IMR-90 (cell line): ENCODE results near the gene OR8B2. TPM values are rescaled to one million over a fixed set of nuclear protein-coding genes. Genes with fewer than 3 reads are reported as not detected.

ENCODE experiments used
- ATAC-seq: fragments of 200-7000 bp; cut with Tn5 transposase; 2 replicates; pipeline ENCODE4 v1.9.1; 2020; ENCODE audit warnings: low read depth, mild to moderate bottlenecking, moderate library complexity
- Bru-seq: library from RNA; stranded (reverse); fragments of 400-500 nt; gene quantifications from one replicate; lab custom pipeline; 2021; lab: Mats Ljungman, UMichigan
- BruChase-seq, 2 experiments: library from RNA; stranded (reverse); fragments of 400-500 nt; gene quantifications; one replicate each; lab custom pipeline; 2021; lab: Mats Ljungman, UMichigan
- BruUV-seq: library from RNA; stranded (reverse); fragments of 400-500 nt; replicated peaks from 2 replicates; lab custom pipeline; 2021; lab: Mats Ljungman, UMichigan
- CTCF ChIA-PET: fragments of 300-600 bp; formaldehyde crosslinking; extraction: SDS; loops from one replicate; lab custom pipeline; 2021; ENCODE audit warnings: antibody characterized with exemption; lab: Yijun Ruan, JAX
- POLR2A ChIA-PET: fragments of 300-600 bp; sonication (Branson Sonifier 250); formaldehyde crosslinking; loops from one replicate; lab custom pipeline; 2022; ENCODE audit warnings: antibody characterized with exemption; ENCODE audit not compliant: unreplicated experiment; lab: Charles Lee
- DNase-seq: peaks from one replicate; pipeline ENCODE4 v3.0.0; 2013
- H2AFZ ChIP-seq: replicated peaks from 2 replicates; pipeline ENCODE3; 2013; ENCODE audit warnings: low read length, mild to moderate bottlenecking; ENCODE audit not compliant: poor library complexity
- H2AK5ac ChIP-seq: 2 replicates; pipeline ENCODE4 v1.6.1; 2013; ENCODE audit warnings: low read depth, low read length, inconsistent platforms
- H2AK9ac ChIP-seq: replicated peaks from 2 replicates; pipeline ENCODE3; 2013; ENCODE audit warnings: mild to moderate bottlenecking, low read depth, low read length, moderate library complexity; ENCODE audit not compliant: poor library complexity
- H2BK120ac ChIP-seq: 2 replicates; pipeline ENCODE4 v1.6.1; 2013; ENCODE audit warnings: low read depth, low read length, inconsistent platforms
- H2BK15ac ChIP-seq: 3 replicates; pipeline ENCODE4 v1.6.1; 2013; ENCODE audit warnings: low read depth, low read length, inconsistent platforms
- H2BK20ac ChIP-seq: 2 replicates; pipeline ENCODE4 v1.6.1; 2013; ENCODE audit warnings: low read depth, mild to moderate bottlenecking, inconsistent platforms, low read length, moderate library complexity
- H2BK5ac ChIP-seq: 2 replicates; pipeline ENCODE4 v1.6.1; 2013; ENCODE audit warnings: mild to moderate bottlenecking, low read depth, low read length, inconsistent platforms; ENCODE audit not compliant: poor library complexity, severe bottlenecking
- H3K14ac ChIP-seq: replicated peaks from 2 replicates; pipeline ENCODE4 v1.6.1; 2013; ENCODE audit warnings: low read depth, low read length, inconsistent platforms
- H3K18ac ChIP-seq: 2 replicates; pipeline ENCODE4 v1.6.1; 2013; ENCODE audit warnings: low read depth, low read length, control low read depth
- H3K23ac ChIP-seq: 2 replicates; pipeline ENCODE4 v1.6.1; 2013; ENCODE audit warnings: low read depth, low read length, inconsistent platforms
- H3K27ac ChIP-seq: 2 replicates; pipeline ENCODE4 v1.5.1; 2013; ENCODE audit warnings: mild to moderate bottlenecking, control low read depth, low read length; ENCODE audit not compliant: insufficient read depth
- H3K27me3 ChIP-seq: 2 replicates; pipeline ENCODE4 v1.6.1; 2013; ENCODE audit warnings: low read length; ENCODE audit not compliant: control insufficient read depth, insufficient read depth
- H3K36me3 ChIP-seq: 2 replicates; pipeline ENCODE4 v1.6.1; 2013; ENCODE audit warnings: low read length, mixed read lengths; ENCODE audit not compliant: control insufficient read depth, insufficient read depth
- H3K4ac ChIP-seq: 2 replicates; pipeline ENCODE4 v1.6.1; 2013; ENCODE audit warnings: low read depth, low read length, inconsistent platforms
- H3K4me1 ChIP-seq: 2 replicates; pipeline ENCODE4 v1.6.1; 2013; ENCODE audit warnings: low read length, mixed read lengths; ENCODE audit not compliant: control insufficient read depth, insufficient read depth
- H3K4me2 ChIP-seq: 2 replicates; pipeline ENCODE4 v1.6.1; 2013; ENCODE audit warnings: low read depth, mild to moderate bottlenecking, control low read depth, low read length, moderate library complexity
- H3K4me3 ChIP-seq: 2 replicates; pipeline ENCODE4 v1.5.1; 2013; ENCODE audit warnings: low read depth, mild to moderate bottlenecking, control low read depth, low read length, moderate library complexity; ENCODE audit not compliant: insufficient read depth
- H3K56ac ChIP-seq: 2 replicates; pipeline ENCODE4 v1.6.1; 2013; ENCODE audit warnings: low read length, inconsistent platforms; ENCODE audit not compliant: insufficient read depth; ENCODE audit errors: extremely low read depth
- H3K79me1 ChIP-seq, 2 experiments: 2 replicates each; pipeline ENCODE4 v1.6.1; 2013; ENCODE audit warnings: low read length in 2 of 2, inconsistent platforms in 1 of 2, low read depth in 1 of 2
- H3K9ac ChIP-seq: 2 replicates; pipeline ENCODE4 v1.6.1; 2013; ENCODE audit warnings: low read depth, low read length, control low read depth
- H3K9me1 ChIP-seq: 2 replicates; pipeline ENCODE4 v1.6.1; 2013; ENCODE audit warnings: low read length, inconsistent platforms; ENCODE audit not compliant: insufficient read depth
- H3K9me3 ChIP-seq: 2 replicates; pipeline ENCODE4 v1.6.1; 2013; ENCODE audit warnings: low read length; ENCODE audit not compliant: control insufficient read depth, insufficient read depth
- H4K20me1 ChIP-seq: 2 replicates; pipeline ENCODE4 v1.6.1; 2013; ENCODE audit warnings: low read length, inconsistent platforms; ENCODE audit not compliant: insufficient read depth
- H4K5ac ChIP-seq: 2 replicates; pipeline ENCODE4 v1.6.1; 2013; ENCODE audit warnings: mild to moderate bottlenecking, low read depth, low read length, control low read depth
- H4K8ac ChIP-seq, 2 experiments: 2 replicates each; pipeline ENCODE4 v1.6.1; 2013; ENCODE audit warnings: low read depth in 2 of 2, low read length in 2 of 2, control low read depth in 1 of 2, inconsistent platforms in 1 of 2
- H4K91ac ChIP-seq: 2 replicates; pipeline ENCODE4 v1.6.1; 2013; ENCODE audit warnings: low read depth, low read length, inconsistent platforms; ENCODE audit not compliant: insufficient read depth
- MXI1 ChIP-seq: IDR thresholded peaks from 2 replicates; pipeline ENCODE4 v1.6.1; 2012; ENCODE audit warnings: low read depth, mild to moderate bottlenecking, low read length, moderate library complexity, borderline replicate concordance
- WGBS, 2 experiments: methylation state at CpG; one replicate each; pipeline versions ENCODE4 v1.1.5 to v1.1.7; 2013; ENCODE audit warnings: missing lambda C conversion rate in 2 of 2; ENCODE audit not compliant: insufficient read length in 1 of 2; ENCODE audit errors: extremely low coverage in 2 of 2; 5-methylcytosine and 5-hydroxymethylcytosine counted together
- dilution Hi-C: fragments of 300-500 bp; cut with HindIII; formaldehyde crosslinking; loops from one replicate; pipeline ENCODE4 v1.14.3; 2018; ENCODE audit warnings: low sequenced_read_pairs; ENCODE audit not compliant: unreplicated experiment
- in situ Hi-C: fragments of 300-500 bp; cut with MboI; formaldehyde crosslinking; loops from 3 replicates; pipeline ENCODE4 v1.14.3; 2019; ENCODE audit warnings: low sequenced_read_pairs, inconsistent platforms, mixed read lengths
- intact Hi-C: fragments of 100-400 bp; cut with micrococcal nuclease; formaldehyde crosslinking; loops from 2 replicates; pipeline ENCODE4 v1.10.0; 2022
- long read RNA-seq: library from polyadenylated mRNA; unstranded; transcript quantifications from one replicate; pipeline ENCODE4 v2.0.0, GENCODE V29; 2021; ENCODE audit not compliant: unreplicated experiment
- polyA plus RNA-seq, 3 experiments: library from polyadenylated mRNA; depleted of rRNA; stranded (reverse); fragments of >200 nt; gene quantifications; 2 replicates each; pipeline ENCODE4 v1.2.3, GENCODE V29; 2012; ENCODE audit warnings: low replicate concordance in 1 of 3
- total RNA-seq: library from RNA; depleted of rRNA; stranded (reverse); fragments of >200 nt; gene quantifications from 2 replicates; pipeline ENCODE4 v1.2.3, GENCODE V29; 2012; rRNA removed

OR8B2 gene, protein sequence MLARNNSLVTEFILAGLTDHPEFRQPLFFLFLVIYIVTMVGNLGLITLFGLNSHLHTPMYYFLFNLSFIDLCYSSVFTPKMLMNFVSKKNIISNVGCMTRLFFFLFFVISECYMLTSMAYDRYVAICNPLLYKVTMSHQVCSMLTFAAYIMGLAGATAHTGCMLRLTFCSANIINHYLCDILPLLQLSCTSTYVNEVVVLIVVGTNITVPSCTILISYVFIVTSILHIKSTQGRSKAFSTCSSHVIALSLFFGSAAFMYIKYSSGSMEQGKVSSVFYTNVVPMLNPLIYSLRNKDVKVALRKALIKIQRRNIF
- total RNA-seq = not detected in 2 replicates
- polyA plus RNA-seq (2012; rRNA removed) = not detected in 2 replicates
- polyA plus RNA-seq (2012; cell fraction: cytosol; rRNA removed) = not detected in 2 replicates
- not detected in 2 replicates for polyA plus RNA-seq (2012; cell fraction: nucleus; rRNA removed; ENCODE audit: low replicate concordance)
- not detected for Bru-seq, nascent RNA
- not detected for BruChase-seq, experiment 1, labeled RNA remaining after a 6-hour chase
- not detected for BruChase-seq, experiment 2, labeled RNA remaining after a 2-hour chase
- long read RNA-seq = 0 reads

GRCh38 chr11:124384399-124384798 lies at the start of gene OR8B2:
Gene OR8B2 (minus strand): TSS chr11:124384499. CDS start chr11:124383343, 1,156 bp downstream.
- H3K27me3 ChIP-seq = no peaks in the 10 kb centered on the region; the same call in 1 of the 2 replicates
- no peak within 1 kb of the TSS for H2BK15ac ChIP-seq
- no peaks in the 10 kb centered on the region for H3K9me1 ChIP-seq
- no peak within 1 kb of the TSS for H3K4me3 ChIP-seq
- ATAC-seq (no peak), DNase-seq (no peak)
- no peaks in the 10 kb centered on the region for H3K4me1 ChIP-seq
- H4K91ac ChIP-seq = no peak within 1 kb of the TSS
- no peak for TF ChIP-seq MXI1
- no peak within 1 kb of the TSS for H2BK120ac ChIP-seq
- H3K23ac ChIP-seq = no peak within 1 kb of the TSS
- no peak within 1 kb of the TSS for H3K18ac ChIP-seq
- ChIA-PET CTCF (no interaction called here), POLR2A (no interaction called here)
- H3K14ac ChIP-seq = no peak within 1 kb of the TSS
- H3K56ac ChIP-seq = no peak within 1 kb of the TSS
- no peak within 1 kb of the TSS for H3K4me2 ChIP-seq
- H3K4ac ChIP-seq = no peak within 1 kb of the TSS
- no peak within 1 kb of the TSS for H2AFZ ChIP-seq
- no peaks in the 10 kb centered on the region for H3K9me3 ChIP-seq
- no peaks in the 10 kb centered on the region for H3K79me1 ChIP-seq
- in situ Hi-C loops = no loop called here
- WGBS, 2 experiments = no CpG with 5 or more reads among the region's 2 CpGs
- H3K27ac ChIP-seq = no peak within 1 kb of the TSS
- H3K36me3 ChIP-seq = no peaks in the 10 kb centered on the region
- H2BK5ac ChIP-seq = no peak within 1 kb of the TSS
- H2AK9ac ChIP-seq = no peak within 1 kb of the TSS
- H3K9ac ChIP-seq = no peak within 1 kb of the TSS
- no peaks in the 10 kb centered on the region for H4K20me1 ChIP-seq
- no TSS peak for BruUV-seq
- H2BK20ac ChIP-seq = no peak within 1 kb of the TSS
- no peak within 1 kb of the TSS for H4K5ac ChIP-seq
- dilution Hi-C loops = no loop called here
- no peak within 1 kb of the TSS for H4K8ac ChIP-seq
- no peak within 1 kb of the TSS for H2AK5ac ChIP-seq
- intact Hi-C loops = no loop called here
